K562 (cell line): Measurements from ENCODE around the gene SPAG9. TPM values are rescaled to one million over a fixed set of nuclear protein-coding genes. Genes with fewer than 3 reads are reported as not detected.

Experiments
- ATAC-seq: fragments of 200-7000 bp; cut with Tn5 transposase; 3 replicates; pipeline ENCODE4 v1.9.1; 2020; ENCODE audit warnings: moderate library complexity
- BruUV-seq: library from RNA; stranded (reverse); fragments of 400-500 nt; replicated peaks from 2 replicates; lab custom pipeline; 2021; lab: Mats Ljungman, UMichigan
- CTCF ChIA-PET: fragments of 300-600 bp; formaldehyde crosslinking; extraction: SDS; loops from one replicate; lab custom pipeline; 2021; ENCODE audit warnings: low intra/inter-chr PET ratio; lab: Yijun Ruan, JAX
- POLR2A ChIA-PET: fragments of 300-600, 350-650 bp; sonication (Branson Sonifier 250); formaldehyde crosslinking; extraction: SDS; loops from one replicate; lab custom pipeline; 2021; ENCODE audit warnings: antibody characterized with exemption, inconsistent platforms; lab: Yijun Ruan, JAX
- DNase-seq, 4 experiments: peaks; one replicate each; pipeline versions ENCODE4 v3.0.0 to v3.0.0-alpha.2; 2011 to 2018; ENCODE audit warnings: low spot score in 3 of 4, mixed read lengths in 3 of 4; ENCODE audit errors: extremely low read depth in 1 of 4
- FAIRE-seq: peaks from 2 replicates; lab custom pipeline; 2011; peaks lifted over from hg19 to GRCh38; lab: Jason Lieb, UNC
- H2AFZ ChIP-seq: 2 replicates; pipeline ENCODE4 v1.6.0; 2011; ENCODE audit warnings: low read depth, low read length, control low read depth, inconsistent platforms
- H3K27ac ChIP-seq: fragments of 200-600 bp; 3 replicates; pipeline ENCODE4 v1.8.0; 2011; ENCODE audit warnings: low read depth, mild to moderate bottlenecking, control low read depth, inconsistent platforms, low read length, moderate library complexity, mixed read lengths; ENCODE audit errors: extremely low read depth
- H3K27me3 ChIP-seq, 2 experiments: fragments of 300-600 bp in 1 of 2; 2 replicates in 1 of 2; 3 replicates in 1 of 2; pipeline versions ENCODE4 v1.6.0 to v1.8.0; 2011; ENCODE audit warnings: inconsistent platforms in 2 of 2, low read length in 2 of 2, mild to moderate bottlenecking in 1 of 2, mixed read lengths in 1 of 2, moderate library complexity in 1 of 2; ENCODE audit not compliant: control insufficient read depth in 2 of 2, insufficient read depth in 2 of 2
- H3K36me3 ChIP-seq: fragments of 300-600 bp; 3 replicates; pipeline ENCODE4 v1.8.0; 2011; ENCODE audit warnings: mild to moderate bottlenecking, low read length, inconsistent platforms; ENCODE audit not compliant: control insufficient read depth, insufficient read depth
- H3K4me1 ChIP-seq, 2 experiments: fragments of 200-600 bp in 1 of 2; replicated peaks in 1 of 2; 2 replicates in 1 of 2; 3 replicates in 1 of 2; pipeline versions ENCODE4 v1.5.1 to v1.8.0; 2011; ENCODE audit warnings: inconsistent platforms in 2 of 2, low read length in 2 of 2, mild to moderate bottlenecking in 1 of 2, mixed read lengths in 1 of 2, moderate library complexity in 1 of 2; ENCODE audit not compliant: control insufficient read depth in 2 of 2, insufficient read depth in 2 of 2
- H3K4me2 ChIP-seq: 2 replicates; pipeline ENCODE4 v1.6.1; 2011; ENCODE audit warnings: low read length, control low read depth, inconsistent platforms, mixed read lengths; ENCODE audit not compliant: insufficient read depth
- H3K4me3 ChIP-seq: fragments of 200-600 bp; sonication (generic), shearing (Covaris generic); 2 replicates; pipeline ENCODE4 v1.5.1; 2016; ENCODE audit warnings: control low read depth, inconsistent platforms
- H3K79me2 ChIP-seq: fragments of 200-600 bp; 3 replicates; pipeline ENCODE4 v1.8.0; 2011; ENCODE audit warnings: low read length, inconsistent platforms; ENCODE audit not compliant: control insufficient read depth, insufficient read depth
- H3K9ac ChIP-seq, 2 experiments: 2 replicates each; pipeline versions ENCODE4 v1.6.0 to v1.6.1; 2011; ENCODE audit warnings: low read depth in 2 of 2, low read length in 2 of 2, control low read depth in 1 of 2, inconsistent platforms in 1 of 2, mild to moderate bottlenecking in 1 of 2, mixed read lengths in 1 of 2; ENCODE audit not compliant: insufficient read depth in 1 of 2
- H3K9me1 ChIP-seq: one replicate; pipeline ENCODE4 v1.6.0; 2011; ENCODE audit warnings: inconsistent platforms, mild to moderate bottlenecking, low read length, moderate library complexity; ENCODE audit not compliant: control insufficient read depth, insufficient read depth
- H3K9me3 ChIP-seq: replicated peaks from 2 replicates; pipeline ENCODE4 v1.5.1; 2011; ENCODE audit warnings: low read depth, low read length, inconsistent platforms; ENCODE audit not compliant: control insufficient read depth, insufficient read depth
- H4K20me1 ChIP-seq: replicated peaks from 2 replicates; pipeline ENCODE4 v1.6.1; 2011; ENCODE audit warnings: low read length, inconsistent platforms, mixed read lengths; ENCODE audit not compliant: control insufficient read depth, insufficient read depth
- CEBPG ChIP-seq, 3 experiments: fragments of 200-800 bp in 1 of 3; sonication (Bioruptor generic) in 1 of 3; sonication (generic) in 1 of 3; formaldehyde crosslinking in 1 of 3; IDR thresholded peaks in 2 of 3; conservative IDR thresholded peaks in 1 of 3; 2 replicates each; pipeline versions ENCODE4 v1.6.1 to v1.8.0; 2016 to 2022; ENCODE audit warnings: missing compliant biosample characterization in 2 of 3, missing genetic modification characterization in 2 of 3, mild to moderate bottlenecking in 1 of 3, missing genetic modification reagents in 1 of 3
- MNT ChIP-seq, 2 experiments: fragments of 450-650 bp; conservative IDR thresholded peaks; 2 replicates each; pipeline ENCODE4 v1.6.1; 2017; ENCODE audit warnings: mild to moderate bottlenecking in 2 of 2, moderate library complexity in 2 of 2
- NFIC ChIP-seq: fragments of 450-650 bp; IDR thresholded peaks from 2 replicates; pipeline ENCODE4 v1.6.1; 2017; ENCODE audit warnings: mild to moderate bottlenecking, inconsistent platforms
- WGBS: fragments of 100-300 bp; shearing (Covaris generic); methylation state at CpG from one replicate; pipeline ENCODE4 v1.1.6; 2016; ENCODE audit warnings: low coverage, mixed read lengths; ENCODE audit not compliant: insufficient coverage; ENCODE audit errors: missing lambda C conversion rate; 5-methylcytosine and 5-hydroxymethylcytosine counted together
- in situ Hi-C: fragments of 300-500 bp; cut with MboI; formaldehyde crosslinking; loops from 4 replicates; pipeline ENCODE4 v1.15.0; 2018; ENCODE audit warnings: inconsistent platforms, mixed read lengths
- intact Hi-C: fragments of 100-400 bp; cut with micrococcal nuclease; formaldehyde crosslinking; loops from 2 replicates; pipeline ENCODE4 v1.14.2; 2022
- polyA plus RNA-seq, 8 experiments: library from polyadenylated mRNA; depleted of rRNA in 4 of 8; stranded (reverse) in 5 of 8; unstranded in 3 of 8; fragments of >200 nt; fragmentation: Nextera tagmentation in 2 of 8; fragmentation: Illumina TruSeq in 1 of 8; extraction: Ambion mirVana in 2 of 8; extraction: Trizol in 1 of 8; gene quantifications; 2 replicates each; pipeline versions ENCODE4 v1.2.1 to v1.2.3, GENCODE V29; 2011 to 2014; ENCODE audit warnings: inconsistent platforms in 1 of 8, missing spikeins in 1 of 8
- total RNA-seq, 7 experiments: library from RNA; depleted of rRNA in 6 of 7; stranded (reverse); fragments of >200 nt in 6 of 7; fragmentation: Illumina TruSeq in 2 of 7; extraction: Trizol in 2 of 7; gene quantifications; 2 replicates each; pipeline versions ENCODE4 v1.2.1 to v1.2.3, GENCODE V29; 2011 to 2021; ENCODE audit warnings: low replicate concordance in 1 of 7

The SPAG9 gene
- total and polyA plus RNA-seq, 9 of the 15 experiments (the other 6 are each of a cell fraction or from before 2014, with no cell fraction given) = 12.2 to 99.2 (median 58.2) TPM

GRCh38 chr17:50923611-50924010 lies 197.1 kb downstream of the SPAG9 start:
- TF ChIP-seq CEBPG (CRISPR knock-in tag; IDR thresholded peaks at IDR 0.05) (no peak), CEBPG (tag; conservative IDR thresholded peaks at IDR 0.05 in 1 of 2, IDR thresholded peaks at IDR 0.05 in 1 of 2) (no peak), NFIC (peak; percentile 81), MNT (conservative IDR thresholded peaks at IDR 0.05) (no peak)
- Histone ChIP-seq H3K4me3 (no peak overlapping the region), H3K4me1 (peaks cover 0 to 13% of the 10 kb centered on the region in 2 experiments; a peak in 2 of 5 replicates), H3K4me2 (no peak overlapping the region), H4K20me1 (no peaks in the 10 kb centered on the region), H3K36me3 (no peaks in the 10 kb centered on the region), H3K9me3 (no peaks in the 10 kb centered on the region), H3K9ac (no peak overlapping the region), H3K27me3 (peaks cover 0 to 5% of the 10 kb centered on the region in 2 experiments; a peak in 2 of 5 replicates), H3K79me2 (no peaks in the 10 kb centered on the region), H2AFZ (no peak overlapping the region), H3K9me1 (no peaks in the 10 kb centered on the region), H3K27ac (no peak overlapping the region)
- DNase-seq (no peak), ATAC-seq (no peak), FAIRE-seq (no peak)
- in situ Hi-C loops = no loop called here
- ChIA-PET POLR2A (interaction anchor here (0.6 to 2.5 kb wide), 3 partner anchors 10 to 75 kb away, joined by 3 to 9 read pairs (median 3); no protein-coding TSS in a partner anchor), CTCF (no interaction called here)
- intact Hi-C loops = no loop called here
- no TSS peak for BruUV-seq
- WGBS = 0% methylated on average over 2 of the region's 2 CpGs
